Measurements from ENCODE around the gene TNRC6C.

TNRC6C gene

GRCh38 chr17:77957857-77958715, at the start of gene TNRC6C:
TNRC6C (plus strand) TSS chr17:77958703; CDS start chr17:78004207, 45,504 bp downstream.
- DNase-seq (ENCODE audit: low read depth), result peak; percentile 99

- DNase-seq (ENCODE audit: low read depth), result peak; percentile 10
These were observed 49.3 kb upstream of the TNRC6C start for GRCh38 chr17:77909236-77909635.

- DNase-seq (ENCODE audit: low read depth), result no peak
These were observed 48.7 kb upstream of the TNRC6C start for GRCh38 chr17:77909816-77910215.

GRCh38 chr17:77914385-77915254, 43.9 kb upstream of the TNRC6C start:
- DNase-seq (ENCODE audit: low read depth), result no peak

- DNase-seq (ENCODE audit: low read depth), result no peak
These were observed 42.9 kb upstream of the TNRC6C start for GRCh38 chr17:77915594-77916021.

GRCh38 chr17:77916264-77916663, 42.2 kb upstream of the TNRC6C start:
- no peak for DNase-seq (ENCODE audit: low read depth)

- no peak for DNase-seq (ENCODE audit: low read depth)
These were observed 41.6 kb upstream of the TNRC6C start for GRCh38 chr17:77916703-77917481.

GRCh38 chr17:77919276-77919675, 39.2 kb upstream of the TNRC6C start:
- DNase-seq (ENCODE audit: low read depth), result no peak

GRCh38 chr17:77923135-77923534, 35.4 kb upstream of the TNRC6C start:
- no peak for DNase-seq (ENCODE audit: low read depth)

GRCh38 chr17:77923776-77924513, 34.6 kb upstream of the TNRC6C start:
- no peak for DNase-seq (ENCODE audit: low read depth)

GRCh38 chr17:77924757-77925336, 33.7 kb upstream of the TNRC6C start:
- no peak for DNase-seq (ENCODE audit: low read depth)

GRCh38 chr17:77925831-77926543, 32.5 kb upstream of the TNRC6C start:
- no peak for DNase-seq (ENCODE audit: low read depth)

GRCh38 chr17:77926981-77927380, 31.5 kb upstream of the TNRC6C start:
- DNase-seq (ENCODE audit: low read depth), result no peak

- no peak for DNase-seq (ENCODE audit: low read depth)
These were observed 30.6 kb upstream of the TNRC6C start for GRCh38 chr17:77927777-77928518.

- DNase-seq (ENCODE audit: low read depth), result no peak
These were observed 29.9 kb upstream of the TNRC6C start for GRCh38 chr17:77928519-77929179.

GRCh38 chr17:77929180-77929564, 29.3 kb upstream of the TNRC6C start:
- no peak for DNase-seq (ENCODE audit: low read depth)

- DNase-seq (ENCODE audit: low read depth), result no peak
These were observed 28.5 kb upstream of the TNRC6C start for GRCh38 chr17:77929871-77930436.
